ENCODE data around the gene GXYLT2. TPM values are rescaled to one million over a fixed set of nuclear protein-coding genes. Genes with fewer than 3 reads are reported as not detected.
A peak's percentile ranks its signal among the peaks of the same experiment; 100 is the strongest.

The GXYLT2 gene
- total and polyA plus RNA-seq, 2 of the 13 experiments (the other 11 are each of a cell fraction or from before 2014, with no cell fraction given), result 4.3 to 6.9 TPM

DNA sequence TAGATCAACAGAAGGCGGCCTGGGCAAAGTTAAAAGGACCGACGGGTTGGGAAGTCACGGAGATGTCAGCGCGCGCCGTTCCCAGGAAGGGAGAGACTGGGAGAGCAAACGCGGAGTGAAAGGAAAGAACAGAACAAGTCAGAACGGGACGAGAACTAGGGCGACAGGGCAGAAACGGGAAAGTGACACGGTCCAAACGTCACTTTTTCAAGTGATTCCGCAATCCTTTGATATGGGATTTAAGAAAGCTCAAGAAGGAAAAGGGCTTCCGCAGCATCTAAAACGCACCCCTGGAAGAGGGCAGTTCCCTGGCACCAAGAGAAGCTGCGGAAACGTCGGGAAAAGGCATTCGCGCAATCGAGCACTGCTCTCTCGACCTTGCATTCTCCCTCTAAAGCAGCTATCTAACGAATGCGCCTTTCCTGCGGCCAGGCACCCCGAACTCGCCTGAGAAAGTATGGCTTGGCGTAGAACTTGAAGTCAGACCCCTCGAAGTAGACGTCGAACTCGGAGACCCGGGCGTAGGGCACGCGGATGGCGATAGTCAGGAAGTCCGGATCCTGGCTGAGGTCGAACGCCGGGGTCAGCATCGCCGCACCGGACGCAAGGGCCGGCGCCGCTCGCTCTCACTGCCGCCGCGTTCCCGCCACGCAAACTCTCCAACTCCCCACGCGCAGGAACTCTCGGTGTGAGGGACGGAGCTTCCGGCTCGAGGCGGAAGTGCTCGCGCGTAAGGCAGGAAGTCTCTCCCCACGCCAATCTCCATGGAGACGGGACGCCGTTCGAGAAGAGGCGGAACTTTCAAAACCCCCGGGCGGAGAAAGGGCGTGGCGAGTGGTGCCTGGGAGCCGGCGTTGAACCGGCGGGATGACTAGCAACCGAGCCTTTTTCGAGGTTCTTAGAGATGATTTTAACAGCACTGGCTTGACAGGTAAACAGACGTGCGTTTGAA, 39.8 kb upstream of the GXYLT2 start, which contains the start of gene SHQ1 (continued):
- TF ChIP-seq PAX8 (CRISPR knock-in tag; IDR thresholded peaks at IDR 0.05; ENCODE audit: borderline replicate concordance) (no peak), ZNF720 (CRISPR knock-in tag; IDR thresholded peaks at IDR 0.05) (no peak), ZNF782 (CRISPR knock-in tag; IDR thresholded peaks at IDR 0.05; ENCODE audit: borderline replicate concordance) (peak; percentile 84; the same call in 1 of the 2 replicates), MED1 (CRISPR knock-in tag; IDR thresholded peaks at IDR 0.05) (peak; percentile 74), MIER3 (CRISPR knock-in tag; IDR thresholded peaks at IDR 0.05; ENCODE audit: borderline replicate concordance) (peak; percentile 30; the same call in 1 of the 2 replicates), ZNF781 (CRISPR knock-in tag; IDR thresholded peaks at IDR 0.05; ENCODE audit: borderline replicate concordance, not compliant biosample characterization) (peak; percentile 95), NBN (conservative IDR thresholded peaks at IDR 0.05) (no peak), MXD4 (CRISPR knock-in tag; IDR thresholded peaks at IDR 0.05) (peak; percentile 99), GTF2F1 (IDR thresholded peaks at IDR 0.05; ENCODE audit: low read length) (no peak), STAG1 (CRISPR knock-in tag; IDR thresholded peaks at IDR 0.05) (no peak), NKX3-1 (CRISPR knock-in tag; IDR thresholded peaks at IDR 0.05) (0 out of 2 replicates have a peak, but pooled peaks have one; percentile 77), SMARCC2 (IDR thresholded peaks at IDR 0.05) (no peak), KDM6A (CRISPR knock-in tag; IDR thresholded peaks at IDR 0.05; ENCODE audit: low read depth) (no peak), GATA4 (IDR thresholded peaks at IDR 0.05; ENCODE audit: borderline replicate concordance, low read depth) (no peak), ISX (CRISPR knock-in tag; conservative IDR thresholded peaks at IDR 0.05) (no peak)
- TF ChIP-seq, protein P1, sequence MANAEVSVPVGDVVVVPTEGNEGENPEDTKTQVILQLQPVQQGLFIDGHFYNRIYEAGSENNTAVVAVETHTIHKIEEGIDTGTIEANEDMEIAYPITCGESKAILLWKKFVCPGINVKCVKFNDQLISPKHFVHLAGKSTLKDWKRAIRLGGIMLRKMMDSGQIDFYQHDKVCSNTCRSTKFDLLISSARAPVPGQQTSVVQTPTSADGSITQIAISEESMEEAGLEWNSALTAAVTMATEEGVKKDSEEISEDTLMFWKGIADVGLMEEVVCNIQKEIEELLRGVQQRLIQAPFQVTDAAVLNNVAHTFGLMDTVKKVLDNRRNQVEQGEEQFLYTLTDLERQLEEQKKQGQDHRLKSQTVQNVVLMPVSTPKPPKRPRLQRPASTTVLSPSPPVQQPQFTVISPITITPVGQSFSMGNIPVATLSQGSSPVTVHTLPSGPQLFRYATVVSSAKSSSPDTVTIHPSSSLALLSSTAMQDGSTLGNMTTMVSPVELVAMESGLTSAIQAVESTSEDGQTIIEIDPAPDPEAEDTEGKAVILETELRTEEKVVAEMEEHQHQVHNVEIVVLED (CRISPR knock-in tag; IDR thresholded peaks at IDR 0.05; ENCODE audit: borderline replicate concordance), result peak; percentile 98
- TF ChIP-seq, protein P2, sequence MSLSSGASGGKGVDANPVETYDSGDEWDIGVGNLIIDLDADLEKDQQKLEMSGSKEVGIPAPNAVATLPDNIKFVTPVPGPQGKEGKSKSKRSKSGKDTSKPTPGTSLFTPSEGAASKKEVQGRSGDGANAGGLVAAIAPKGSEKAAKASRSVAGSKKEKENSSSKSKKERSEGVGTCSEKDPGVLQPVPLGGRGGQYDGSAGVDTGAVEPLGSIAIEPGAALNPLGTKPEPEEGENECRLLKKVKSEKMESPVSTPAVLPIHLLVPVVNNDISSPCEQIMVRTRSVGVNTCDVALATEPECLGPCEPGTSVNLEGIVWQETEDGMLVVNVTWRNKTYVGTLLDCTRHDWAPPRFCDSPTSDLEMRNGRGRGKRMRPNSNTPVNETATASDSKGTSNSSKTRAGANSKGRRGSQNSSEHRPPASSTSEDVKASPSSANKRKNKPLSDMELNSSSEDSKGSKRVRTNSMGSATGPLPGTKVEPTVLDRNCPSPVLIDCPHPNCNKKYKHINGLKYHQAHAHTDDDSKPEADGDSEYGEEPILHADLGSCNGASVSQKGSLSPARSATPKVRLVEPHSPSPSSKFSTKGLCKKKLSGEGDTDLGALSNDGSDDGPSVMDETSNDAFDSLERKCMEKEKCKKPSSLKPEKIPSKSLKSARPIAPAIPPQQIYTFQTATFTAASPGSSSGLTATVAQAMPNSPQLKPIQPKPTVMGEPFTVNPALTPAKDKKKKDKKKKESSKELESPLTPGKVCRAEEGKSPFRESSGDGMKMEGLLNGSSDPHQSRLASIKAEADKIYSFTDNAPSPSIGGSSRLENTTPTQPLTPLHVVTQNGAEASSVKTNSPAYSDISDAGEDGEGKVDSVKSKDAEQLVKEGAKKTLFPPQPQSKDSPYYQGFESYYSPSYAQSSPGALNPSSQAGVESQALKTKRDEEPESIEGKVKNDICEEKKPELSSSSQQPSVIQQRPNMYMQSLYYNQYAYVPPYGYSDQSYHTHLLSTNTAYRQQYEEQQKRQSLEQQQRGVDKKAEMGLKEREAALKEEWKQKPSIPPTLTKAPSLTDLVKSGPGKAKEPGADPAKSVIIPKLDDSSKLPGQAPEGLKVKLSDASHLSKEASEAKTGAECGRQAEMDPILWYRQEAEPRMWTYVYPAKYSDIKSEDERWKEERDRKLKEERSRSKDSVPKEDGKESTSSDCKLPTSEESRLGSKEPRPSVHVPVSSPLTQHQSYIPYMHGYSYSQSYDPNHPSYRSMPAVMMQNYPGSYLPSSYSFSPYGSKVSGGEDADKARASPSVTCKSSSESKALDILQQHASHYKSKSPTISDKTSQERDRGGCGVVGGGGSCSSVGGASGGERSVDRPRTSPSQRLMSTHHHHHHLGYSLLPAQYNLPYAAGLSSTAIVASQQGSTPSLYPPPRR (CRISPR knock-in tag; IDR thresholded peaks at IDR 0.05; ENCODE audit: borderline replicate concordance), result peak; percentile 52; the same call in 1 of the 2 replicates
- TF ChIP-seq, protein P3, sequence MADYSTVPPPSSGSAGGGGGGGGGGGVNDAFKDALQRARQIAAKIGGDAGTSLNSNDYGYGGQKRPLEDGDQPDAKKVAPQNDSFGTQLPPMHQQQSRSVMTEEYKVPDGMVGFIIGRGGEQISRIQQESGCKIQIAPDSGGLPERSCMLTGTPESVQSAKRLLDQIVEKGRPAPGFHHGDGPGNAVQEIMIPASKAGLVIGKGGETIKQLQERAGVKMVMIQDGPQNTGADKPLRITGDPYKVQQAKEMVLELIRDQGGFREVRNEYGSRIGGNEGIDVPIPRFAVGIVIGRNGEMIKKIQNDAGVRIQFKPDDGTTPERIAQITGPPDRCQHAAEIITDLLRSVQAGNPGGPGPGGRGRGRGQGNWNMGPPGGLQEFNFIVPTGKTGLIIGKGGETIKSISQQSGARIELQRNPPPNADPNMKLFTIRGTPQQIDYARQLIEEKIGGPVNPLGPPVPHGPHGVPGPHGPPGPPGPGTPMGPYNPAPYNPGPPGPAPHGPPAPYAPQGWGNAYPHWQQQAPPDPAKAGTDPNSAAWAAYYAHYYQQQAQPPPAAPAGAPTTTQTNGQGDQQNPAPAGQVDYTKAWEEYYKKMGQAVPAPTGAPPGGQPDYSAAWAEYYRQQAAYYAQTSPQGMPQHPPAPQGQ (CRISPR knock-in tag; IDR thresholded peaks at IDR 0.05; ENCODE audit: borderline replicate concordance), result 0 out of 2 replicates have a peak, but pooled peaks have one; percentile 39

Data from HepG2 (cell line).